Measurements from ENCODE around the gene PDCD5. TPM values are rescaled to one million over a fixed set of nuclear protein-coding genes. Genes with fewer than 3 reads are reported as not detected.

Gene PDCD5
- total and polyA plus RNA-seq, 2 of the 4 experiments (the other 2 are of a cell fraction), result 30.6 to 74.1 TPM

DNA sequence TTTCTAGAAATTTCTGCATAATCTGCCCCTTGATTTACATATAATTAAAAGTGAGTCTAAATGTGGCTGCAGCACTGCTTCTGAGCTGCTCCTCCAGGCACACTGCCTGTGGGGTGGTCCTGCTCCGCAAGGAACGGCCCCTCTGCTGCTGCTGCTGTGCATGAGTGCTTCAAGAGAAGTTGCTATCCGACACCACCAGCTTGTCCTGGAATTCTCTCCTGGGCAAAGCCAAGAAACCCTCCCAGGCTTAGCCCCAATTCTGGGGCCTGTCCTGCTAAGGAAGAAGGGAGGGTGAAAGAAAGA, 7.5 kb upstream of the PDCD5 start:
- H3K56ac ChIP-seq (ENCODE audit: extremely low read depth, insufficient read depth, low read length), result no peak overlapping the region
- TF ChIP-seq MAZ (IDR thresholded peaks at IDR 0.05; ENCODE audit: borderline replicate concordance, low read depth, low read length) (no peak), NFE2L2 (IDR thresholded peaks at IDR 0.05; ENCODE audit: low read depth, low read length) (no peak), FOS (IDR thresholded peaks at IDR 0.05; ENCODE audit: low read depth, low read length) (no peak), RAD21 (IDR thresholded peaks at IDR 0.05; ENCODE audit: low read length) (no peak), MXI1 (IDR thresholded peaks at IDR 0.05; ENCODE audit: borderline replicate concordance, low read depth, low read length) (no peak), MAFK (IDR thresholded peaks at IDR 0.05; ENCODE audit: low read depth, low read length) (no peak), POLR2A (IDR thresholded peaks at IDR 0.05; ENCODE audit: low read depth, low read length) (no peak), SMC3 (IDR thresholded peaks at IDR 0.05; ENCODE audit: low read depth, low read length) (no peak), RFX5 (IDR thresholded peaks at IDR 0.05; ENCODE audit: low read depth, low read length) (no peak), CHD1 (IDR thresholded peaks at IDR 0.05; ENCODE audit: low read depth, low read length) (no peak), BHLHE40 (IDR thresholded peaks at IDR 0.05; ENCODE audit: low read depth, low read length) (no peak), RCOR1 (IDR thresholded peaks at IDR 0.05; ENCODE audit: insufficient replicate concordance, low read length) (no peak), CEBPB (IDR thresholded peaks at IDR 0.05; ENCODE audit: low read depth, low read length) (no peak)
- TF ChIP-seq, protein P1, sequence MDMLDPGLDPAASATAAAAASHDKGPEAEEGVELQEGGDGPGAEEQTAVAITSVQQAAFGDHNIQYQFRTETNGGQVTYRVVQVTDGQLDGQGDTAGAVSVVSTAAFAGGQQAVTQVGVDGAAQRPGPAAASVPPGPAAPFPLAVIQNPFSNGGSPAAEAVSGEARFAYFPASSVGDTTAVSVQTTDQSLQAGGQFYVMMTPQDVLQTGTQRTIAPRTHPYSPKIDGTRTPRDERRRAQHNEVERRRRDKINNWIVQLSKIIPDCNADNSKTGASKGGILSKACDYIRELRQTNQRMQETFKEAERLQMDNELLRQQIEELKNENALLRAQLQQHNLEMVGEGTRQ (IDR thresholded peaks at IDR 0.05; ENCODE audit: low read depth, low read length), result no peak
- TF ChIP-seq, protein P2, sequence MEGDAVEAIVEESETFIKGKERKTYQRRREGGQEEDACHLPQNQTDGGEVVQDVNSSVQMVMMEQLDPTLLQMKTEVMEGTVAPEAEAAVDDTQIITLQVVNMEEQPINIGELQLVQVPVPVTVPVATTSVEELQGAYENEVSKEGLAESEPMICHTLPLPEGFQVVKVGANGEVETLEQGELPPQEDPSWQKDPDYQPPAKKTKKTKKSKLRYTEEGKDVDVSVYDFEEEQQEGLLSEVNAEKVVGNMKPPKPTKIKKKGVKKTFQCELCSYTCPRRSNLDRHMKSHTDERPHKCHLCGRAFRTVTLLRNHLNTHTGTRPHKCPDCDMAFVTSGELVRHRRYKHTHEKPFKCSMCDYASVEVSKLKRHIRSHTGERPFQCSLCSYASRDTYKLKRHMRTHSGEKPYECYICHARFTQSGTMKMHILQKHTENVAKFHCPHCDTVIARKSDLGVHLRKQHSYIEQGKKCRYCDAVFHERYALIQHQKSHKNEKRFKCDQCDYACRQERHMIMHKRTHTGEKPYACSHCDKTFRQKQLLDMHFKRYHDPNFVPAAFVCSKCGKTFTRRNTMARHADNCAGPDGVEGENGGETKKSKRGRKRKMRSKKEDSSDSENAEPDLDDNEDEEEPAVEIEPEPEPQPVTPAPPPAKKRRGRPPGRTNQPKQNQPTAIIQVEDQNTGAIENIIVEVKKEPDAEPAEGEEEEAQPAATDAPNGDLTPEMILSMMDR (conservative IDR thresholded peaks at IDR 0.05; ENCODE audit: low read depth, low read length), result no peak
- TF ChIP-seq, protein P3, sequence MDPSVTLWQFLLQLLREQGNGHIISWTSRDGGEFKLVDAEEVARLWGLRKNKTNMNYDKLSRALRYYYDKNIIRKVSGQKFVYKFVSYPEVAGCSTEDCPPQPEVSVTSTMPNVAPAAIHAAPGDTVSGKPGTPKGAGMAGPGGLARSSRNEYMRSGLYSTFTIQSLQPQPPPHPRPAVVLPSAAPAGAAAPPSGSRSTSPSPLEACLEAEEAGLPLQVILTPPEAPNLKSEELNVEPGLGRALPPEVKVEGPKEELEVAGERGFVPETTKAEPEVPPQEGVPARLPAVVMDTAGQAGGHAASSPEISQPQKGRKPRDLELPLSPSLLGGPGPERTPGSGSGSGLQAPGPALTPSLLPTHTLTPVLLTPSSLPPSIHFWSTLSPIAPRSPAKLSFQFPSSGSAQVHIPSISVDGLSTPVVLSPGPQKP (IDR thresholded peaks at IDR 0.05; ENCODE audit: borderline replicate concordance, low read depth, low read length), result no peak
- 0 out of 2 replicates have a peak, but pooled peaks cover 2% of the 10 kb centered on the region for H3K27me3 ChIP-seq (ENCODE audit: control insufficient read depth, insufficient read depth, low read length)
- intact Hi-C loops (cut with micrococcal nuclease), result loop anchor here (5.0 kb wide), 1 partner anchor 1891 kb away; no protein-coding TSS in a partner anchor
- H3K4me3 ChIP-seq (ENCODE audit: insufficient read depth, low read depth, low read length), result no peak overlapping the region
- H3K27ac ChIP-seq (ENCODE audit: insufficient read depth, low read length), result no peak overlapping the region
- no peak overlapping the region for H2AK9ac ChIP-seq (replicated peaks; ENCODE audit: low read depth, low read length, poor library complexity)
- no peak overlapping the region for H2AK5ac ChIP-seq (ENCODE audit: low read depth, low read length)
- no peak overlapping the region for H2AFZ ChIP-seq (replicated peaks; ENCODE audit: low read length, poor library complexity)
- BruUV-seq (replicated peaks), result no TSS peak
- H3K18ac ChIP-seq (ENCODE audit: low read depth, low read length), result no peak overlapping the region
- no peak overlapping the region for H3K4me2 ChIP-seq (ENCODE audit: low read depth, low read length)
- H4K20me1 ChIP-seq (ENCODE audit: insufficient read depth, low read length), result no peaks in the 10 kb centered on the region
- H2BK120ac ChIP-seq (ENCODE audit: low read depth, low read length), result no peak overlapping the region
- H3K4ac ChIP-seq (ENCODE audit: low read depth, low read length), result no peak overlapping the region
- H3K14ac ChIP-seq (replicated peaks; ENCODE audit: low read depth, low read length), result no peak overlapping the region
- H3K4me1 ChIP-seq (ENCODE audit: control insufficient read depth, insufficient read depth, low read length), result no peaks in the 10 kb centered on the region
- no peaks in the 10 kb centered on the region for H3K36me3 ChIP-seq (ENCODE audit: control insufficient read depth, insufficient read depth, low read length)
- no peak for DNase-seq
- no peaks in the 10 kb centered on the region for H3K9me1 ChIP-seq (ENCODE audit: insufficient read depth, low read length)
- no peak overlapping the region for H4K91ac ChIP-seq (ENCODE audit: insufficient read depth, low read depth, low read length)
- no peak overlapping the region for H2BK20ac ChIP-seq (ENCODE audit: low read depth, low read length)
- dilution Hi-C loops (cut with HindIII; ENCODE audit: low sequenced_read_pairs, unreplicated experiment), result no loop called here
- CTCF ChIA-PET, result no interaction called here
- ATAC-seq (ENCODE audit: low read depth), result no peak
- in situ Hi-C loops (cut with MboI; ENCODE audit: low sequenced_read_pairs), result loop anchor here (25.0 kb wide), 1 partner anchor 1911 kb away; no protein-coding TSS in a partner anchor
- POLR2A ChIA-PET (ENCODE audit: unreplicated experiment), result no interaction called here
- no CpG with 5 or more reads among the region's 3 CpGs for WGBS, 2 experiments (ENCODE audit: extremely low coverage in 2 of 2, insufficient read length in 1 of 2)
- H4K5ac ChIP-seq (ENCODE audit: low read depth, low read length), result no peak overlapping the region
- no peak overlapping the region for H4K8ac ChIP-seq (ENCODE audit: low read depth in 2 of 2, low read length in 2 of 2)
- H3K79me1 ChIP-seq (ENCODE audit: low read depth in 1 of 2, low read length in 2 of 2), result no peaks in the 10 kb centered on the region
- H3K9ac ChIP-seq (ENCODE audit: low read depth, low read length), result no peak overlapping the region
- H3K23ac ChIP-seq (ENCODE audit: low read depth, low read length), result no peak overlapping the region
- H3K9me3 ChIP-seq (ENCODE audit: control insufficient read depth, insufficient read depth, low read length), result no peaks in the 10 kb centered on the region
- H2BK15ac ChIP-seq (ENCODE audit: low read depth, low read length), result no peak overlapping the region
- H2BK5ac ChIP-seq (ENCODE audit: low read depth, low read length, poor library complexity, severe bottlenecking), result no peak overlapping the region
